AG04450 (cell line): ENCODE measurements around the gene FUZ. TPM values are rescaled to one million over a fixed set of nuclear protein-coding genes. Genes with fewer than 3 reads are reported as not detected.
"Not testable (repeated sequence)": the region's sequence is repeated elsewhere in the genome, so short reads cannot be mapped to it uniquely, and the experiment has no call there.

Source experiments
- CTCF ChIA-PET: fragments of 300-600, 350-600 bp; formaldehyde crosslinking; extraction: SDS; loops from one replicate; lab custom pipeline; 2022; ENCODE audit warnings: antibody characterized with exemption, inconsistent platforms; lab: Charles Lee
- POLR2A ChIA-PET: fragments of 350-600 bp; formaldehyde crosslinking; extraction: SDS; loops from one replicate; lab custom pipeline; 2021; ENCODE audit warnings: antibody characterized with exemption, inconsistent platforms; lab: Yijun Ruan, JAX
- DNase-seq: peaks from one replicate; pipeline ENCODE4 v3.0.0-alpha.2; 2011; ENCODE audit warnings: low read depth, low spot score
- H3K27ac ChIP-seq: one replicate; pipeline ENCODE4 v1.5.1; 2012; ENCODE audit warnings: low read depth, low read length, control low read depth
- H3K27me3 ChIP-seq: one replicate; pipeline ENCODE4 v1.6.0; 2012; ENCODE audit warnings: low read length; ENCODE audit not compliant: control insufficient read depth, insufficient read depth
- H3K4me3 ChIP-seq: 2 replicates; pipeline ENCODE4 v1.5.1; 2011; ENCODE audit warnings: mild to moderate bottlenecking, low read depth, low read length, control low read depth
- H3K9me3 ChIP-seq: 2 replicates; pipeline ENCODE4 v1.5.1; 2012; ENCODE audit warnings: low read length; ENCODE audit not compliant: control insufficient read depth, insufficient read depth
- polyA plus RNA-seq: library from polyadenylated mRNA; depleted of rRNA; stranded (reverse); fragments of >200 nt; gene quantifications from 2 replicates; pipeline ENCODE4 v1.2.3, GENCODE V29; 2011
- TF ChIP-seq, protein P1 (sequence below): IDR thresholded peaks from 2 replicates; pipeline ENCODE4 v1.5.1; 2011; ENCODE audit warnings: low read depth, low read length, control low read depth, inconsistent platforms

The FUZ gene
- polyA plus RNA-seq, 1 experiment = 9.0 TPM

DNA sequence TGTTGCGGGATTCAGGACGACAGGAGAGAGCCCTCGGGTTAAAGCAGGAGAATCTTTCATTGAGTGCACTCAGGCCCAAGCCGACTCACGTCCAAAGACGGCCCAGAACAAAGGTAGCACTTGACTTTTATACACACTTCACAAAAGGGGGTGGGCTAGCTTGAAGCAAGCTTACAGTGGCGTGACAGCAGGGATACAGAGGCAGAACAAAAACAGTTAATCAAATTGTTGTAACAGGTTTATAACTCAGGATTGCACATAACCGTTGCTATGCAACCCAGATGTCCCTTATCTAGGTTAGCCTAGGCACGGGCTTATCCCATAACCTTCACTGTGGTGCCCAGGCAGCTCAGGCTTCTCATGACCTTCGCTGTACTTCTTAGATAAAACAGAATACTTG lies 7.0 kb upstream of the FUZ start:
- Histone ChIP-seq H3K9me3 (no peaks in the 10 kb centered on the region; the same call in 1 of the 2 replicates), H3K27me3 (no peaks in the 10 kb centered on the region), H3K27ac (no peak overlapping the region), H3K4me3 (no peak overlapping the region)
- TF ChIP-seq, protein P1, sequence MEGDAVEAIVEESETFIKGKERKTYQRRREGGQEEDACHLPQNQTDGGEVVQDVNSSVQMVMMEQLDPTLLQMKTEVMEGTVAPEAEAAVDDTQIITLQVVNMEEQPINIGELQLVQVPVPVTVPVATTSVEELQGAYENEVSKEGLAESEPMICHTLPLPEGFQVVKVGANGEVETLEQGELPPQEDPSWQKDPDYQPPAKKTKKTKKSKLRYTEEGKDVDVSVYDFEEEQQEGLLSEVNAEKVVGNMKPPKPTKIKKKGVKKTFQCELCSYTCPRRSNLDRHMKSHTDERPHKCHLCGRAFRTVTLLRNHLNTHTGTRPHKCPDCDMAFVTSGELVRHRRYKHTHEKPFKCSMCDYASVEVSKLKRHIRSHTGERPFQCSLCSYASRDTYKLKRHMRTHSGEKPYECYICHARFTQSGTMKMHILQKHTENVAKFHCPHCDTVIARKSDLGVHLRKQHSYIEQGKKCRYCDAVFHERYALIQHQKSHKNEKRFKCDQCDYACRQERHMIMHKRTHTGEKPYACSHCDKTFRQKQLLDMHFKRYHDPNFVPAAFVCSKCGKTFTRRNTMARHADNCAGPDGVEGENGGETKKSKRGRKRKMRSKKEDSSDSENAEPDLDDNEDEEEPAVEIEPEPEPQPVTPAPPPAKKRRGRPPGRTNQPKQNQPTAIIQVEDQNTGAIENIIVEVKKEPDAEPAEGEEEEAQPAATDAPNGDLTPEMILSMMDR = no peak
- CTCF ChIA-PET = interaction anchor here (0.7 kb wide), 1 partner anchor 138 kb away, joined by 4 read pairs; no protein-coding TSS in a partner anchor
- POLR2A ChIA-PET = no interaction called here
- no peak for DNase-seq

DNA sequence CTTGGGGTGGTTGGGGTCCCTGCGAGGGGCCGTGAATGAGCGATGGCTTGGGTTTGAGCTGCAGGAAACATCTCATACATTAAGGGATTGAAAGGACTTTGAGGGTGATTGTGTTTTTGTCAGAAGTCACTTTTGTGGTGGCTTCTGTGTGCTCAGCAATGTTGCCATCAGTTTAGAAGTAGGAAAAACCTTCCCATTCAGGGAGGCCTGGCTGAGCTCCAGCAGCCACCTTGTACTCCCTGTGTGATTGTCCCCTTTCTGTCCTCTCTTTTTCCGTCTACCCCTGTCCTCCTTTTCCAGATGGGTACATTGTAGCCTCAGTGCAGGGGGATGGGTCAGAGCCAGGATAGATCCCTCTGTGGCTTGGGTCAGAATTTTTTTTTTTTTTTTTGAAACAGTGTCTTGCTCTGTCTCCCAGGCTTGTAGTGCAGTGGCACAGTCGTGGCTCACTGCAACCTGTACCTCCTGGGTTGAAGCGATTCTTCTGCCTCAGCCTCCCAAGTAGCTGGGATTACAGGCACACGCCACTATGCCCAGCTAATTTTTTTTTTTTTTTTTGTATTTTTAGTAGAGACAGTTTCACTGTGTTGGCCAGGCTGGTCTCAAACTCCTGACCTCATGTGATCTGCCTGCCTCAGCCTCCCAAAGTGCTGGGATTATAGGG lies 6.5 kb upstream of the FUZ start:
- ChIA-PET POLR2A (interaction anchor here (0.6 kb wide), 1 partner anchor 58 kb away, joined by 3 read pairs; the partner anchor contains the start of gene TBC1D17), CTCF (interaction anchor here (0.7 to 1.0 kb wide), 2 partner anchors 12 to 137 kb away, joined by 3 to 4 read pairs; no protein-coding TSS in a partner anchor)
- not testable (repeated sequence) for H3K9me3 ChIP-seq, H3K27me3 ChIP-seq, DNase-seq, H3K27ac ChIP-seq
- peak overlapping the region; percentile 99 for H3K4me3 ChIP-seq

- TF ChIP-seq, protein P1 = no peak
- Histone ChIP-seq H3K27me3 (no peaks in the 10 kb centered on the region), H3K4me3 (peak overlapping the region; percentile 99), H3K9me3 (no peaks in the 10 kb centered on the region; the same call in 1 of the 2 replicates), H3K27ac (peak overlapping the region; percentile 21)
- DNase-seq = no peak
- ChIA-PET CTCF (interaction anchor here (1.0 kb wide), 1 partner anchor 11 kb away, joined by 3 read pairs; no protein-coding TSS in a partner anchor), POLR2A (interaction anchor here (1.1 kb wide), 1 partner anchor 59 kb away, joined by 4 read pairs; the partner anchor contains the start of genes AKT1S1 and TBC1D17)
Observed at GRCh38 chr19:49818649-49819370, 5.7 kb upstream of the FUZ start.

DNA sequence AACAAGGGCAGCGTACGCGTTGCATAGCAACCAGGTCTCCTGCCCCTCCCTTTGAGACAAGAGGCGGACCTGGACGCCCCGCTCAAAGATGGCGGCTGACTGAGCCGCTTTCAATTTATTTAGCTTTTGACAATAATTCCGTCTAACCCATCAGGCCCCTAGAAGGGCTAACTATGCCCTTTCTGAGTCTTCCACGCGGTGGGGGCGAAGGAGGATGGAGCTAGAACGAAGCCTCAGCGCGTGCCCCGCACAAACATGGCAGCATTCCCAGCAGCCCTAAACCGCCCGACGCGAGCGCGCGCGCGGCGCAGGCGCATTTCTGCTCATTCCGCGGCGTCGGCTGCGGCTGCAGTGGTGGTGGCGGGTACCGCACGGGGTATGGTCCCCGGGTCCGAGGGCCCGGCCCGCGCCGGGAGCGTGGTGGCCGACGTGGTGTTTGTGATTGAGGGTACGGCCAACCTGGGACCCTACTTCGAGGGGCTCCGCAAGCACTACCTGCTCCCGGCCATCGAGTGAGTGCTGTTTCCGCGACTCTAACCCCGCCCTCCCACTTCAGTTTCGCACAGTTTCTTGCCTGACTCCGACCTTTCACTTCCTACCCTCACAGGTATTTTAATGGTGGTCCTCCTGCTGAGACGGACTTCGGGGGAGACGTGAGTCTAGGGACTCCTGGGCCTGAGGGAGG lies 5.0 kb upstream of the FUZ start, which contains the start of gene MED25:
Gene MED25 (plus strand): TSS at position 326 of the 685 bp plus-strand sequence. CDS start 53 bp downstream, at position 379.
- peak within 1 kb of the TSS; percentile 94 for H3K27ac ChIP-seq
- no peaks in the 10 kb centered on the region; the same call in 1 of the 2 replicates for H3K9me3 ChIP-seq
- H3K27me3 ChIP-seq = no peaks in the 10 kb centered on the region
- H3K4me3 ChIP-seq = peak within 1 kb of the TSS; percentile 99
- peak; percentile 55 for DNase-seq
- ChIA-PET POLR2A (interaction anchor here (1.1 kb wide), 1 partner anchor 59 kb away, joined by 4 read pairs; the partner anchor contains the start of genes AKT1S1 and TBC1D17), CTCF (interaction anchor here (0.5 to 0.6 kb wide), 2 partner anchors 306 to 907 kb away, joined by 3 to 4 read pairs; no protein-coding TSS in a partner anchor)
- TF ChIP-seq, protein P1 = peak; percentile 27

- TF ChIP-seq, protein P1 = no peak
- ChIA-PET CTCF (no interaction called here), POLR2A (no interaction called here)
- DNase-seq = no peak
- Histone ChIP-seq H3K9me3 (no peaks in the 10 kb centered on the region; the same call in 1 of the 2 replicates), H3K27me3 (no peaks in the 10 kb centered on the region), H3K27ac (peak overlapping the region; percentile 32), H3K4me3 (no peak overlapping the region; the same call in 1 of the 2 replicates)
Observed at GRCh38 chr19:49816590-49816989, 3.5 kb upstream of the FUZ start.
